ENCODE results near the gene ZFP64. TPM values are rescaled to one million over a fixed set of nuclear protein-coding genes. Genes with fewer than 3 reads are reported as not detected.
"Not testable (repeated sequence)": the region's sequence is repeated elsewhere in the genome, so short reads cannot be mapped to it uniquely, and the experiment has no call there.

The ZFP64 gene
- total and polyA plus RNA-seq, 10 donors, result 3.2 to 16.5 (median 11.2) TPM

DNA sequence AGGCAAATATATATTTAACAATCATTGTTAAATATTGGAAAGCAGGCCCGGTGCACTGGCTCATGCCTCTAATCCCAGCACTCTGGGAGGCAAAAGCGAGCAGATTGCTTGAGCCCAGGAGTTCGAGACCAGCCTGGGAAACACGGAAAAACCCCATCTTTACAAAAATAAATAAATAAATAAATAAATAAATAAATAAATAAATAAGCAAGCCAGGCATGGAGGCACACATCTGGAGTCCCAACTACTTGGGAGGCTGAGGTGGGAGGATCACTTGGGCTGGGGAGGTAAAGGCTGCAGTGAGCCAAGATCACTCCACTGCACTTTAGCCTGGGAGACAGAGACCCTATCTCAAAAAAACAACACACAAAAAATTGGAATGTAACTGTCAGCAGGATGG is 53.7 kb downstream of the ZFP64 start:
- Histone ChIP-seq H3K4me3 (no peak overlapping the region), H3K36me3 (no peaks in the 10 kb centered on the region), H3K27me3 (replicated peaks in 1 of 7) (no peaks in the 10 kb centered on the region), H3K9me3 (peaks cover 0 to 3% (median 0%) of the 10 kb centered on the region in 8 donors), H3K27ac (no peak overlapping the region), H3K4me1 (no peaks in the 10 kb centered on the region)
- no peak for DNase-seq
- intact Hi-C loops (cut with DNase I; ENCODE audit: low total_unique reads), result no loop called here
- TF ChIP-seq, protein P1, sequence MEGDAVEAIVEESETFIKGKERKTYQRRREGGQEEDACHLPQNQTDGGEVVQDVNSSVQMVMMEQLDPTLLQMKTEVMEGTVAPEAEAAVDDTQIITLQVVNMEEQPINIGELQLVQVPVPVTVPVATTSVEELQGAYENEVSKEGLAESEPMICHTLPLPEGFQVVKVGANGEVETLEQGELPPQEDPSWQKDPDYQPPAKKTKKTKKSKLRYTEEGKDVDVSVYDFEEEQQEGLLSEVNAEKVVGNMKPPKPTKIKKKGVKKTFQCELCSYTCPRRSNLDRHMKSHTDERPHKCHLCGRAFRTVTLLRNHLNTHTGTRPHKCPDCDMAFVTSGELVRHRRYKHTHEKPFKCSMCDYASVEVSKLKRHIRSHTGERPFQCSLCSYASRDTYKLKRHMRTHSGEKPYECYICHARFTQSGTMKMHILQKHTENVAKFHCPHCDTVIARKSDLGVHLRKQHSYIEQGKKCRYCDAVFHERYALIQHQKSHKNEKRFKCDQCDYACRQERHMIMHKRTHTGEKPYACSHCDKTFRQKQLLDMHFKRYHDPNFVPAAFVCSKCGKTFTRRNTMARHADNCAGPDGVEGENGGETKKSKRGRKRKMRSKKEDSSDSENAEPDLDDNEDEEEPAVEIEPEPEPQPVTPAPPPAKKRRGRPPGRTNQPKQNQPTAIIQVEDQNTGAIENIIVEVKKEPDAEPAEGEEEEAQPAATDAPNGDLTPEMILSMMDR (IDR thresholded peaks at IDR 0.05 in 8 of 11, conservative IDR thresholded peaks at IDR 0.05 in 3 of 11), result no peak
- TF ChIP-seq POLR2A (IDR thresholded peaks at IDR 0.05), result no peak
- no peak for TF ChIP-seq POLR2AphosphoS5 (IDR thresholded peaks at IDR 0.05)
- WGBS, 5 donors, result 94 to 98% (median 95%) methylated on average over 4 of the region's 4 CpGs

DNA sequence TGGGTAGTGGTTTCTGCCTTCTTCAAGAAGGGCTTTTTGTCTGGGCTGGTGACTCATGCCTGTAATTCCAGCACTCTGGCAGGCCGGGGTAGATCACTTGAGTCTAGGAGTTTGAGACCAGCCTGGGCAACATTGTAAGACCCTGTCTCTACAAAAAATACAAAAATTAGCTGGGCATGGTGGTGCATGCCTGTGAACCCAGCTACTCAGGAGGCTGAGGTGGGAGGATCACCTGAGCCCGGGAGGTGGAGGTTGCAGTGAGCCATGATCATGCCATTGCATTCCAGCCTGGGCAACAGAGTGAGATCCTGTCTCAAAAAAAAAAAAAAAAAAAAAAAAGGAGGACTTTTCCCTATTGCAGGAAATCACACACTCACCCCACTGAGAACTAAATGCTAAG is 57.9 kb downstream of the ZFP64 start:
- H3K4me1 ChIP-seq; intact Hi-C loops (cut with DNase I; ENCODE audit: low total_unique reads); H3K27me3 ChIP-seq (replicated peaks in 1 of 7); H3K36me3 ChIP-seq; DNase-seq; H3K27ac ChIP-seq; H3K4me3 ChIP-seq: not testable (repeated sequence)
- 77 to 95% (median 89%) methylated on average over 2 of the region's 2 CpGs for WGBS, 5 donors
- H3K9me3 ChIP-seq, result peaks cover 2 to 17% (median 9%) of the 10 kb centered on the region in 8 donors

DNA sequence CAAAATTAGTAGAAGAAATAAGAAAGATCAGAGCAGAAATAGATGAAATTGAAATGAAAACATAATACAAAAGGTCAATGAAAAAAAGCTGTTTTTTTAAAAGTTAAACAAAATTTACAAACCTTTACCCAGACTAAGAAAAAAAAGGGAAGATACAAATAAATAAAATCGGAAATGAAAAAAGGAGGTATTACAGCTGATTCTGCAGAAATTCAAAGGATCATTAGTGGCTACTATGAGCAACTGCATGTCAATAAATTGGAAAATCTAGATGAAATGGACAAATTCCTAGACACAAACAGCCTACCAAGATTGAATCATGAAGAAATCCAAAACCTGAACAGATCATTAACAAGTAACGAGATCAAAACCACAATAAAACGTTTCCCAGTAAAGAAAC is 59.2 kb downstream of the ZFP64 start:
- DNase-seq, result no peak
- no peak for TF ChIP-seq POLR2A (IDR thresholded peaks at IDR 0.05)
- TF ChIP-seq, protein P1 (IDR thresholded peaks at IDR 0.05 in 8 of 11, conservative IDR thresholded peaks at IDR 0.05 in 3 of 11), result no peak
- no peak for TF ChIP-seq POLR2AphosphoS5 (IDR thresholded peaks at IDR 0.05)
- WGBS, 5 donors, result 75 to 97% (median 89%) methylated on average over 3 of the region's 3 CpGs
- Histone ChIP-seq H3K9me3 (peaks cover 2 to 17% (median 9%) of the 10 kb centered on the region in 8 donors), H3K36me3 (no peaks in the 10 kb centered on the region), H3K27ac (no peak overlapping the region), H3K4me3 (no peak overlapping the region), H3K4me1 (peaks cover 0 to 8% (median 2%) of the 10 kb centered on the region in 6 donors), H3K27me3 (replicated peaks in 1 of 7) (no peaks in the 10 kb centered on the region)
- intact Hi-C loops (cut with DNase I; ENCODE audit: low total_unique reads), result no loop called here

DNA sequence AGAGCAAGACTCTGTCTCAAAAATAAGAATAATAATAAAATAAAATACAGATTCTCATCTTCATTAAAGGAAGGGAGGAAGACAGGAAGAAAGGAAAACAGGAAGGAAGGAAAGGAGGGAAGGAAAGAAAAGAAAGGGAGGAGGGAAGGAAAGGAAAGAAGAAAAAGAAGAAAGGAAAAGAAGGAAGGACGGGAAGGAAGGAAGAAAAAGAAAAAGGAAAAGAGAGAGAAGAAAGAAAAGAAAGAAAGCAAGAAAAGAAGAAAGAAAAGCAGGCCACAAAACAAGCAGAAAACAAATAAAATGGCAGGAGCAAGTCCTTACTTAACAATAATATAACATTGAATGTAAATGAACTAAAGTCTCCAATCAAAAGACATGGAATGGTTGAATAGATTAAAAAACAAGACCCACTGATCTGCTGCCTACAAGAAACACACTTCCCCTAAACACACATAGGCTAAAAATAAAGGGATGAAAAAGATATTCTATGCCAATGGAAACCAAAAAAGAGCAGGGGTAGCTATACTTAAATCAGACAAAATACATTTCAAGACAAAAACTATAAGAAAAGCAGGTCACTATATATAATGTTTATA is 60.4 kb downstream of the ZFP64 start:
- no peaks in the 10 kb centered on the region for H3K36me3 ChIP-seq
- TF ChIP-seq, protein P1 (IDR thresholded peaks at IDR 0.05 in 8 of 11, conservative IDR thresholded peaks at IDR 0.05 in 3 of 11), result no peak
- TF ChIP-seq POLR2AphosphoS5 (IDR thresholded peaks at IDR 0.05) (no peak), POLR2A (IDR thresholded peaks at IDR 0.05) (no peak)
- no peaks in the 10 kb centered on the region for H3K27me3 ChIP-seq (replicated peaks in 1 of 7)
- 83 to 97% (median 91%) methylated on average over 1 of the region's 1 CpG for WGBS, 5 donors
- peaks cover 2 to 17% (median 9%) of the 10 kb centered on the region in 8 donors for H3K9me3 ChIP-seq
- no peak overlapping the region for H3K27ac ChIP-seq
- H3K4me3 ChIP-seq, result no peak overlapping the region
- intact Hi-C loops (cut with DNase I; ENCODE audit: low total_unique reads), result no loop called here
- peaks cover 0 to 13% (median 2%) of the 10 kb centered on the region in 6 donors for H3K4me1 ChIP-seq
- no peak for DNase-seq
